HepG2 (cell line): ENCODE results near the gene SIVA1. TPM values are rescaled to one million over a fixed set of nuclear protein-coding genes. Genes with fewer than 3 reads are reported as not detected.

ENCODE experiments used
- ARID2 ChIP-seq: sonication (generic); formaldehyde crosslinking; IDR thresholded peaks from 2 replicates; pipeline ENCODE4 v1.8.1; 2022; ENCODE audit warnings: mild to moderate bottlenecking, missing genetic modification reagents, borderline replicate concordance
- BORCS8-MEF2B ChIP-seq: sonication (generic); formaldehyde crosslinking; IDR thresholded peaks from 2 replicates; pipeline ENCODE4 v1.8.0; 2022; ENCODE audit warnings: mild to moderate bottlenecking, missing genetic modification reagents
- ELF1 ChIP-seq: sonication (generic); formaldehyde crosslinking; IDR thresholded peaks from 2 replicates; pipeline ENCODE4 v1.4.0; 2020; ENCODE audit warnings: missing genetic modification reagents
- HHEX ChIP-seq: IDR thresholded peaks from 2 replicates; pipeline ENCODE4 v1.6.1; 2016; ENCODE audit warnings: control low read depth
- HMG20B ChIP-seq: conservative IDR thresholded peaks from 2 replicates; pipeline ENCODE4 v1.6.1; 2016; ENCODE audit warnings: missing genetic modification reagents, missing compliant biosample characterization
- IKZF4 ChIP-seq: sonication (generic); formaldehyde crosslinking; IDR thresholded peaks from 2 replicates; pipeline ENCODE4 v1.5.1; 2020; ENCODE audit warnings: borderline replicate concordance, mild to moderate bottlenecking, low read depth, missing genetic modification reagents; ENCODE audit errors: not compliant biosample characterization
- ISL2 ChIP-seq: sonication (generic); formaldehyde crosslinking; IDR thresholded peaks from 2 replicates; pipeline ENCODE4 v1.5.0; 2020; ENCODE audit warnings: missing genetic modification reagents
- LCORL ChIP-seq, 2 experiments: fragments of 450-650 bp in 1 of 2; sonication (generic) in 1 of 2; formaldehyde crosslinking in 1 of 2; IDR thresholded peaks; 2 replicates each; pipeline versions ENCODE4 v1.5.0 to v1.6.1; 2017 to 2020; ENCODE audit warnings: antibody characterized with exemption in 1 of 2, missing genetic modification reagents in 1 of 2
- NCOA1 ChIP-seq: sonication (generic); formaldehyde crosslinking; IDR thresholded peaks from 2 replicates; pipeline ENCODE4 v1.9.0; 2021; ENCODE audit warnings: missing genetic modification reagents
- NFE2L1 ChIP-seq: sonication (generic); formaldehyde crosslinking; IDR thresholded peaks from 2 replicates; pipeline ENCODE4 v1.4.0; 2020; ENCODE audit warnings: missing genetic modification reagents, mild to moderate bottlenecking, borderline replicate concordance
- NFYB ChIP-seq: sonication (generic); formaldehyde crosslinking; IDR thresholded peaks from 2 replicates; pipeline ENCODE4 v1.4.0; 2020; ENCODE audit warnings: missing genetic modification reagents
- RBFOX2 ChIP-seq: fragments of 200-400 bp; formaldehyde crosslinking; IDR thresholded peaks from 2 replicates; pipeline ENCODE4 v1.6.1; 2017; ENCODE audit warnings: low read depth, mild to moderate bottlenecking, low read length
- SATB2 ChIP-seq: sonication (generic); formaldehyde crosslinking; IDR thresholded peaks from 2 replicates; pipeline ENCODE4 v1.5.0; 2020; ENCODE audit warnings: missing genetic modification reagents
- SMC3 ChIP-seq: IDR thresholded peaks from 2 replicates; pipeline ENCODE4 v1.6.1; 2011; ENCODE audit warnings: low read length, improper control_type of control experiment
- TOPORS ChIP-seq: sonication (generic); formaldehyde crosslinking; IDR thresholded peaks from 2 replicates; pipeline ENCODE4 v1.8.0; 2023; ENCODE audit warnings: mild to moderate bottlenecking, missing genetic modification reagents
- ZBTB10 ChIP-seq: sonication (generic); formaldehyde crosslinking; IDR thresholded peaks from 2 replicates; pipeline ENCODE4 v1.4.0; 2020; ENCODE audit warnings: missing genetic modification reagents, borderline replicate concordance
- ZC3H4 ChIP-seq: sonication (generic); formaldehyde crosslinking; IDR thresholded peaks from 2 replicates; pipeline ENCODE4 v1.4.0; 2020; ENCODE audit warnings: missing genetic modification reagents, borderline replicate concordance
- ZMYM4 ChIP-seq: sonication (generic); formaldehyde crosslinking; IDR thresholded peaks from 2 replicates; pipeline ENCODE4 v1.8.1; 2023; ENCODE audit warnings: mild to moderate bottlenecking, missing genetic modification reagents
- ZNF263 ChIP-seq: sonication (generic); formaldehyde crosslinking; IDR thresholded peaks from 2 replicates; pipeline ENCODE4 v1.4.0; 2020; ENCODE audit warnings: missing genetic modification reagents
- ZNF335 ChIP-seq: sonication (generic); formaldehyde crosslinking; IDR thresholded peaks from 2 replicates; pipeline ENCODE4 v1.4.0; 2020; ENCODE audit warnings: missing genetic modification reagents
- ZNF766 ChIP-seq: sonication (generic); formaldehyde crosslinking; IDR thresholded peaks from 2 replicates; pipeline ENCODE4 v1.5.0; 2020; ENCODE audit warnings: missing genetic modification reagents, borderline replicate concordance
- polyA plus RNA-seq, 8 experiments: library from polyadenylated mRNA; depleted of rRNA in 3 of 8; stranded (reverse) in 7 of 8; unstranded in 1 of 8; fragments of >200 nt; fragmentation: Illumina TruSeq in 4 of 8; extraction: Trizol in 4 of 8; gene quantifications; 2 replicates each; pipeline versions ENCODE4 v1.2.1 to v1.2.3, GENCODE V29; 2011 to 2016; ENCODE audit warnings: low read depth in 4 of 8, missing spikeins in 1 of 8, mixed read lengths in 1 of 8; ENCODE audit not compliant: insufficient read depth in 1 of 8
- total RNA-seq, 5 experiments: library from RNA; depleted of rRNA; stranded (reverse); fragments of >200 nt; fragmentation: Illumina TruSeq; extraction: Trizol; gene quantifications; 2 replicates each; pipeline ENCODE4 v1.2.3, GENCODE V29; 2016; ENCODE audit warnings: low read depth in 1 of 5

SIVA1 gene
- total and polyA plus RNA-seq, 2 of the 13 experiments (the other 11 are each of a cell fraction or from before 2014, with no cell fraction given): 123 to 186 TPM

DNA sequence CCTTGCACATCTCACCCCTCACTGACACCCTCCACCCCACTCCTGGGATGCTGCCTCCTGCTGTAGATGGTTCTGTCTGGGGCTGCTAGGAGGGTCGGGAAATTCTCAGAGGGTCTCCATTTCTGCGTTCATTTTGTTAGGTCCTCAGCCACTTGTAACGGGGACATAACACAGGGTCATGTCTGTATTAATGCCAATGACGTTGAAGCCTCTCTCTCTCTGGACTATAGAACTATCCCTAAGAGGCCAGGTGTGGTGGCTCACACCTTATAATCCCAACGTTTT, 14.6 kb downstream of the SIVA1 start (continued):
- TF ChIP-seq SATB2 (CRISPR knock-in tag) (no peak), NFE2L1 (CRISPR knock-in tag) (no peak), RBFOX2 (peak; percentile 4; the same call in 1 of the 2 replicates), NCOA1 (CRISPR knock-in tag) (peak; percentile 61; the same call in 1 of the 2 replicates), ELF1 (no peak), TOPORS (no peak), ZNF263 (CRISPR knock-in tag) (peak; percentile 47; the same call in 1 of the 2 replicates), ARID2 (CRISPR knock-in tag) (no peak), ZMYM4 (CRISPR knock-in tag) (peak; percentile 5; the same call in 1 of the 2 replicates), BORCS8-MEF2B (no peak), ISL2 (CRISPR knock-in tag) (no peak), NFYB (CRISPR knock-in tag) (no peak), ZNF766 (CRISPR knock-in tag) (no peak), LCORL (IDR thresholded peaks at IDR 0.05) (no peak), LCORL (CRISPR knock-in tag; IDR thresholded peaks at IDR 0.05) (peak; percentile 12; the same call in 1 of the 2 replicates), SMC3 (no peak), HMG20B (CRISPR knock-in tag) (no peak), HHEX (CRISPR knock-in tag) (no peak), IKZF4 (CRISPR knock-in tag) (no peak), ZBTB10 (CRISPR knock-in tag) (0 out of 2 replicates have a peak, but pooled peaks have one; percentile 7), ZC3H4 (CRISPR knock-in tag) (peak; percentile 57; the same call in 1 of the 2 replicates), ZNF335 (CRISPR knock-in tag) (no peak)
